H1 (cell line): ENCODE measurements around the gene ALPI. TPM values are rescaled to one million over a fixed set of nuclear protein-coding genes. Genes with fewer than 3 reads are reported as not detected.

Experiments
- CTCF ChIA-PET: fragments of 300-600 bp; sonication (Branson Sonifier 250); formaldehyde crosslinking; loops from one replicate; lab custom pipeline; 2021; ENCODE audit not compliant: partially characterized antibody; lab: Charles Lee
- POLR2A ChIA-PET: fragments of 300-600 bp; sonication (Branson Sonifier 250); formaldehyde crosslinking; loops from one replicate; lab custom pipeline; 2021; ENCODE audit warnings: inconsistent platforms; ENCODE audit not compliant: partially characterized antibody; lab: Charles Lee
- DNase-seq, 2 experiments: peaks; one replicate each; pipeline versions ENCODE4 v3.0.0 to v3.0.0-alpha.2; 2010 to 2022; ENCODE audit warnings: low spot score in 2 of 2, low read depth in 1 of 2, mixed read lengths in 1 of 2
- FAIRE-seq: peaks from 2 replicates; lab custom pipeline; 2011; peaks lifted over from hg19 to GRCh38; lab: Jason Lieb, UNC
- H2AFZ ChIP-seq: 2 replicates; pipeline ENCODE4 v1.8.1; 2012; ENCODE audit warnings: low read length, inconsistent platforms
- H2AK5ac ChIP-seq: 2 replicates; pipeline ENCODE4 v1.6.1; 2013; ENCODE audit warnings: low read depth, low read length
- H2BK120ac ChIP-seq: replicated peaks from 2 replicates; pipeline ENCODE3; 2013; ENCODE audit warnings: low read depth, low read length, inconsistent platforms
- H2BK12ac ChIP-seq: 2 replicates; pipeline ENCODE4 v1.6.1; 2013; ENCODE audit warnings: low read depth, low read length
- H2BK15ac ChIP-seq: 2 replicates; pipeline ENCODE4 v1.6.1; 2013; ENCODE audit warnings: low read length
- H2BK20ac ChIP-seq: 2 replicates; pipeline ENCODE4 v1.6.1; 2013; ENCODE audit warnings: low read length
- H2BK5ac ChIP-seq: 2 replicates; pipeline ENCODE4 v1.6.1; 2013; ENCODE audit warnings: low read depth, low read length
- H3K14ac ChIP-seq: 2 replicates; pipeline ENCODE4 v1.6.1; 2013; ENCODE audit warnings: inconsistent platforms; ENCODE audit not compliant: insufficient read length
- H3K18ac ChIP-seq: 2 replicates; pipeline ENCODE4 v1.6.1; 2013; ENCODE audit warnings: low read length; ENCODE audit errors: extremely low read depth
- H3K23ac ChIP-seq: 2 replicates; pipeline ENCODE4 v1.6.1; 2013; ENCODE audit warnings: inconsistent platforms; ENCODE audit not compliant: insufficient read length
- H3K23me2 ChIP-seq: 2 replicates; pipeline ENCODE4 v1.6.1; 2013; ENCODE audit warnings: low read depth, low read length
- H3K27ac ChIP-seq: 2 replicates; pipeline ENCODE4 v1.6.1; 2011; ENCODE audit warnings: low read depth, low read length, inconsistent platforms
- H3K27me3 ChIP-seq, 4 experiments: replicated peaks in 1 of 4; 1 replicate in 1 of 4; 2 replicates in 3 of 4; pipeline versions ENCODE4 v1.6.1 to v1.8.1; 2011 to 2013; ENCODE audit warnings: low read length in 3 of 4, mild to moderate bottlenecking in 3 of 4, inconsistent platforms in 2 of 4, mixed read lengths in 2 of 4, moderate library complexity in 1 of 4; ENCODE audit not compliant: control insufficient read depth in 3 of 4, insufficient read depth in 3 of 4; ENCODE audit errors: extremely low read depth in 1 of 4
- H3K36me3 ChIP-seq, 4 experiments: 2 replicates each; pipeline versions ENCODE4 v1.6.1 to v1.8.1; 2011 to 2013; ENCODE audit warnings: mild to moderate bottlenecking in 4 of 4, low read length in 3 of 4, moderate library complexity in 2 of 4, control low read depth in 1 of 4, inconsistent platforms in 1 of 4; ENCODE audit not compliant: insufficient read depth in 4 of 4, control insufficient read depth in 2 of 4
- H3K4ac ChIP-seq: replicated peaks from 2 replicates; pipeline ENCODE3; 2013; ENCODE audit warnings: low read length, low read depth, mixed read lengths, inconsistent platforms; ENCODE audit not compliant: insufficient read length
- H3K4me1 ChIP-seq, 4 experiments: replicated peaks in 1 of 4; 1 replicate in 1 of 4; 2 replicates in 3 of 4; pipeline versions ENCODE4 v1.6.1 to v1.8.1; 2011 to 2013; ENCODE audit warnings: low read length in 3 of 4, inconsistent platforms in 2 of 4, mixed read lengths in 1 of 4; ENCODE audit not compliant: insufficient read depth in 4 of 4, control insufficient read depth in 3 of 4
- H3K4me2 ChIP-seq, 2 experiments: 2 replicates each; pipeline versions ENCODE4 v1.6.1 to v1.8.1; 2011 to 2013; ENCODE audit warnings: low read depth in 2 of 2, low read length in 2 of 2, control low read depth in 1 of 2, inconsistent platforms in 1 of 2, mild to moderate bottlenecking in 1 of 2; ENCODE audit not compliant: insufficient read depth in 1 of 2
- H3K4me3 ChIP-seq, 4 experiments: fragments of 200-600, 300-600 bp in 1 of 4; sonication (generic), shearing (Covaris generic), sonication (Bioruptor Twin) in 1 of 4; 2 replicates each; pipeline versions ENCODE4 v1.5.1 to v1.8.1; 2011 to 2016; ENCODE audit warnings: low read length in 4 of 4, low read depth in 3 of 4, control low read depth in 2 of 4, inconsistent platforms in 2 of 4, mild to moderate bottlenecking in 2 of 4, mixed read lengths in 1 of 4, moderate library complexity in 1 of 4; ENCODE audit not compliant: insufficient read depth in 2 of 4; ENCODE audit errors: extremely low read depth in 1 of 4
- H3K56ac ChIP-seq: replicated peaks from 2 replicates; pipeline ENCODE3; 2013; ENCODE audit warnings: low read depth, mild to moderate bottlenecking, mixed read lengths, low read length, inconsistent platforms; ENCODE audit not compliant: insufficient read length
- H3K79me1 ChIP-seq: 2 replicates; pipeline ENCODE4 v1.6.1; 2013; ENCODE audit warnings: low read depth, low read length, control low read depth
- H3K79me2 ChIP-seq, 2 experiments: 2 replicates each; pipeline versions ENCODE4 v1.6.1 to v1.8.1; 2012 to 2013; ENCODE audit warnings: low read length in 2 of 2, mild to moderate bottlenecking in 2 of 2, inconsistent platforms in 1 of 2; ENCODE audit not compliant: insufficient read depth in 2 of 2, control insufficient read depth in 1 of 2
- H3K9ac ChIP-seq, 4 experiments: replicated peaks in 1 of 4; 1 replicate in 1 of 4; 2 replicates in 3 of 4; pipeline versions ENCODE4 v1.6.1 to v1.8.1; 2011 to 2013; ENCODE audit warnings: low read depth in 3 of 4, low read length in 3 of 4, control low read depth in 2 of 4, mild to moderate bottlenecking in 2 of 4, moderate library complexity in 2 of 4, inconsistent platforms in 1 of 4; ENCODE audit errors: extremely low read depth in 1 of 4
- H3K9me3 ChIP-seq, 2 experiments: 2 replicates each; pipeline versions ENCODE4 v1.6.1 to v1.8.1; 2012 to 2013; ENCODE audit warnings: mild to moderate bottlenecking in 2 of 2, moderate library complexity in 2 of 2, control low read depth in 1 of 2, inconsistent platforms in 1 of 2, low read depth in 1 of 2, low read length in 1 of 2, mixed read lengths in 1 of 2; ENCODE audit not compliant: insufficient read depth in 2 of 2
- H4K20me1 ChIP-seq, 2 experiments: replicated peaks in 1 of 2; 2 replicates each; pipeline versions ENCODE3 to v1.8.1; 2011 to 2013; ENCODE audit warnings: inconsistent platforms in 2 of 2, low read length in 2 of 2, mild to moderate bottlenecking in 1 of 2; ENCODE audit not compliant: insufficient read depth in 2 of 2, control insufficient read depth in 1 of 2
- H4K5ac ChIP-seq: 2 replicates; pipeline ENCODE4 v1.6.1; 2013; ENCODE audit warnings: low read length, low read depth, mixed read lengths, inconsistent platforms; ENCODE audit not compliant: insufficient read length
- H4K8ac ChIP-seq: 2 replicates; pipeline ENCODE4 v1.8.0; 2013; ENCODE audit warnings: mild to moderate bottlenecking, moderate library complexity, low read length, inconsistent platforms; ENCODE audit not compliant: insufficient read depth; ENCODE audit errors: extremely low read depth
- H4K91ac ChIP-seq: replicated peaks from 2 replicates; pipeline ENCODE3; 2013; ENCODE audit warnings: low read length, mixed read lengths, inconsistent platforms; ENCODE audit not compliant: insufficient read length
- POLR2A ChIP-seq, 2 experiments: IDR thresholded peaks; 1 replicate in 1 of 2; 2 replicates in 1 of 2; pipeline ENCODE4 v1.6.1; 2011; ENCODE audit warnings: low read depth in 2 of 2, low read length in 2 of 2, mild to moderate bottlenecking in 2 of 2; ENCODE audit errors: control extremely low read depth in 1 of 2
- TEAD4 ChIP-seq: IDR thresholded peaks from 2 replicates; pipeline ENCODE4 v1.6.1; 2012; ENCODE audit warnings: low read depth, low read length, inconsistent platforms, mixed read lengths
- WGBS, 2 experiments: shearing (Covaris generic) in 1 of 2; methylation state at CpG; one replicate each; pipeline versions ENCODE4 v1.1.6 to v1.1.7; 2013 to 2015; ENCODE audit warnings: low lambda C conversion rate in 2 of 2, mixed read lengths in 2 of 2, inconsistent platforms in 1 of 2, low coverage in 1 of 2, missing lambda C conversion rate in 1 of 2; ENCODE audit not compliant: insufficient replicate concordance in 2 of 2, insufficient coverage in 1 of 2, insufficient read length in 1 of 2; ENCODE audit errors: extremely low coverage in 1 of 2, missing lambda C conversion rate in 1 of 2; 5-methylcytosine and 5-hydroxymethylcytosine counted together
- polyA plus RNA-seq, 7 experiments: library from polyadenylated mRNA; depleted of rRNA in 3 of 7; stranded (reverse) in 5 of 7; unstranded in 2 of 7; fragments of >200 nt in 5 of 7; fragments of 200-250 nt in 2 of 7; gene quantifications; 1 replicate in 5 of 7; 2 replicates in 1 of 7; 4 replicates in 1 of 7; pipeline versions ENCODE4 v1.2.1 to v1.2.3, GENCODE V29; 2011 to 2013; ENCODE audit warnings: missing spikeins in 2 of 7, mixed read lengths in 2 of 7
- total RNA-seq: library from RNA; stranded (reverse); fragmentation: NEBNext Ultra II Directional; extraction: Animal tissue kit (Norgen Biotek cat#: 25700); gene quantifications from 2 replicates; pipeline ENCODE4 v1.2.1, GENCODE V29; 2021

The ALPI gene
- total and polyA plus RNA-seq, 2 of the 8 experiments (the other 6 are each of a cell fraction or from before 2014, with no cell fraction given): not detected

DNA sequence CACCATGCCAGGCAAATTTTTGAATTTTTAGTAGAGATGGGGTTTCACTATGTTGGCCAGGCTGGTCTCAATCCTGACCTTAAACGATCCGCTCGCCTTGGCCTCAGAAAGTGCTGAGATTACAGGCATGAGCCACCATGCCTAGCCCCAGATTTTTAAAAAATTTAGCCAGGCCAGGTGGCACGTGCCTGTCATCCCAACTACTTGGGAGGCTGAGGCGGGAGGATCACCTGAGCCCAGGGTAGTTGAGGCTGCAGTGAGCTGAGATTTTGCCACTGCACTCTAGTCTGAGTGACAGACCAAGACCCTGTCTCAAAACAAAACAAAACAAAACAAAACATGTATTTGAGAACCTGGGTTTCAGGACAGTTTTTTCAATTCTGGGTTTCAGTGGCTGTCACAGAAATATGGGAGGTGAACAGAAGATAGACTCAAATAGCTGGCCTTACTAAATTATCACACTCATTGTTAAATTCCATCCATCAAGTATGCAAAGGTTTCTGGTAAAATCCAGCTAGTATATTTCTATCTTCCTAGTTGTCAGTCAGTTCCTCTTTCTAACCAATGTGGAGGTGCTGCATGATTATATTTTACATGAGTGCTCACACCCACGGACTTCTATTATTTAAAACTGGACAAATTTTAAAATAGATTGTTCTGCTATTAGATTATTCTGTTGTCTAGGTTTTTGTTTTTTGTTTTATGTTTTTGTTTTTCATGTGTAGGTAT is 43.9 kb upstream of the ALPI start:
- CTCF ChIA-PET: interaction anchor here (0.8 to 3.6 kb wide), 9 partner anchors 9 to 104 kb away, joined by 3 to 16 read pairs (median 4); no protein-coding TSS in a partner anchor
- no peak overlapping the region for H2AFZ ChIP-seq

More for the DNA sequence above, 43.9 kb upstream of the ALPI start:
- H3K36me3 ChIP-seq: peaks cover 6 to 34% (median 25%) of the 10 kb centered on the region in 4 experiments
- no peak overlapping the region for H3K14ac ChIP-seq
- no peak overlapping the region for H3K4me2 ChIP-seq
- H3K4me3 ChIP-seq: no peak overlapping the region
- no peak overlapping the region for H3K4ac ChIP-seq
- no peak overlapping the region for H2BK5ac ChIP-seq
- H2AK5ac ChIP-seq: no peak overlapping the region
- no peak overlapping the region for H2BK120ac ChIP-seq
- no peak overlapping the region for H4K91ac ChIP-seq
- H3K27ac ChIP-seq: no peak overlapping the region
- H3K23ac ChIP-seq: no peak overlapping the region
- no peak overlapping the region for H2BK12ac ChIP-seq
- DNase-seq (no peak), FAIRE-seq (no peak)
- no peaks in the 10 kb centered on the region; a peak in 2 of 7 replicates for H3K27me3 ChIP-seq
- no peaks in the 10 kb centered on the region for H3K79me1 ChIP-seq
- no peak overlapping the region for H3K18ac ChIP-seq
- POLR2A ChIA-PET: interaction anchor here (0.8 to 8.5 kb wide), 11 partner anchors 8 to 37 kb away, joined by 3 to 70 read pairs (median 4); no protein-coding TSS in a partner anchor
- H2BK15ac ChIP-seq: no peak overlapping the region
- H3K56ac ChIP-seq: no peak overlapping the region
- TF ChIP-seq POLR2A (IDR thresholded peaks at IDR 0.05; ENCODE audit: control extremely low read depth in 1 of 2, low read depth in 2 of 2, low read length in 2 of 2): peak in 1 of 2 experiments; percentile 63; a peak in 2 of 3 replicates
- no peak for TF ChIP-seq TEAD4
- no peaks in the 10 kb centered on the region for H3K9me3 ChIP-seq
- H3K4me1 ChIP-seq: no peaks in the 10 kb centered on the region
- H2BK20ac ChIP-seq: no peak overlapping the region
- H3K23me2 ChIP-seq: no peaks in the 10 kb centered on the region
- no peak overlapping the region for H4K5ac ChIP-seq
- 92% methylated on average over 6 of the region's 6 CpGs; no CpG with 5 or more reads in 1 of the 2 experiments for WGBS, 2 experiments
- H3K9ac ChIP-seq: no peak overlapping the region
- H3K79me2 ChIP-seq: peaks cover 0 to 3% of the 10 kb centered on the region in 2 experiments; a peak in 1 of 4 replicates
- H4K20me1 ChIP-seq: peaks cover 3% of the 10 kb centered on the region in 2 experiments
- no peak overlapping the region; the same call in 1 of the 2 replicates for H4K8ac ChIP-seq
